ENCODE results near the gene KCNK5.

KCNK5 gene

DNA sequence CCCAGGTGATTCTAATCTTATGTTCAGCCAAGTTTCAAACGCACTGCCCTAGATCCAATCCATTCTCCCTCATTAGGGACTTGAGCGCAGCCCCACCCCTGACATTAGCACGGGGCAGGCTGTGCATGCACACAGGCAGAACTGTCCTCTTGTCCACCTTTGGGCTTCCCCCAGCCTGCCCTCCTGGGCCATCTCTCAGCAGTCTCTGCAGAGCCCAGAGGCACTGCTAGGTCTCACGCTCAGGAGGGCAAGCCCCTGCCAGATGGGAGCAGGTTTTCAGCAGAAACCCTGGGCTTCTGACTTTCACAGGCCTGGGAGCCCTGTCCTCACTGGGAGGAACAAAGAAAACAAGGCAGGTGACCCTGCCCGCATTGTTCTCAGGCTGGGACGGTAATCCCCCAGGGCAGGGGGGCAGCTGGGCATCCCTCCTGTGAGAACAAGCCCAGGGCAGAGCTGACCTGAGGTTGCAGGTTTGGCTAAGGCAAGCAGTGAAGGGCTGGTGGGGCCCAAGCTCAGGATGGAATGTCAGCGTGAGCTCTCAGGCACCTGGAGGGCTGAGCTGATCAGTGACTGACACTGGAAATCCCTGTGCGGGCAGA lies 24.5 kb downstream of the KCNK5 start:
- no peaks in the 10 kb centered on the region for H3K9me3 Mint-ChIP-seq
- H3K4me1 Mint-ChIP-seq, result peaks cover 8% of the 10 kb centered on the region
- DNase-seq, result no peak
- H3K27ac Mint-ChIP-seq, result no peak overlapping the region
- H3K4me3 Mint-ChIP-seq, result no peak overlapping the region
- H3K27me3 Mint-ChIP-seq, result no peaks in the 10 kb centered on the region
- H3K36me3 Mint-ChIP-seq, result no peaks in the 10 kb centered on the region
- CTCF ChIA-PET, result interaction anchor here (1.2 kb wide), 1 partner anchor 14 kb away, joined by 3 read pairs; no protein-coding TSS in a partner anchor

DNA sequence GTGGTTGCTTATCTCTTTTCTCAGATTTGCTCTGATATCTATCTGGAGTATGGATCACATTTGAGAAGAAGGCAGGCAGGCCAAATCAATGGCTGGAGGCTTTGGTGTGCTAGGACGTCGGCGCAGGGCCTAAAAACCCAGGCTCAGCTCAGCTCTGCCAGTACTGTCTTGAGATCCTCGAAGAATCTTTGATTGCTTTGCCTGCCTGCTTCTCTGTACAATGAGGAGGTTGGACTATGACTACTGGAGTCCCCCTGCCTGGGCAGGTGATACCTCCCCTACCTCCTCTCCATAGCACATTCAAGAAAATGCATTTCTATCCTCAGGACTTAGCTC lies 25.1 kb downstream of the KCNK5 start:
- no peak overlapping the region for H3K27ac Mint-ChIP-seq
- peaks cover 3% of the 10 kb centered on the region for H3K4me1 Mint-ChIP-seq
- CTCF ChIA-PET, result interaction anchor here (0.8 kb wide), 1 partner anchor 10 kb away, joined by 3 read pairs; no protein-coding TSS in a partner anchor
- no peaks in the 10 kb centered on the region for H3K27me3 Mint-ChIP-seq
- H3K36me3 Mint-ChIP-seq, result no peaks in the 10 kb centered on the region
- no peak for DNase-seq
- H3K4me3 Mint-ChIP-seq, result no peak overlapping the region
- no peaks in the 10 kb centered on the region for H3K9me3 Mint-ChIP-seq

DNA sequence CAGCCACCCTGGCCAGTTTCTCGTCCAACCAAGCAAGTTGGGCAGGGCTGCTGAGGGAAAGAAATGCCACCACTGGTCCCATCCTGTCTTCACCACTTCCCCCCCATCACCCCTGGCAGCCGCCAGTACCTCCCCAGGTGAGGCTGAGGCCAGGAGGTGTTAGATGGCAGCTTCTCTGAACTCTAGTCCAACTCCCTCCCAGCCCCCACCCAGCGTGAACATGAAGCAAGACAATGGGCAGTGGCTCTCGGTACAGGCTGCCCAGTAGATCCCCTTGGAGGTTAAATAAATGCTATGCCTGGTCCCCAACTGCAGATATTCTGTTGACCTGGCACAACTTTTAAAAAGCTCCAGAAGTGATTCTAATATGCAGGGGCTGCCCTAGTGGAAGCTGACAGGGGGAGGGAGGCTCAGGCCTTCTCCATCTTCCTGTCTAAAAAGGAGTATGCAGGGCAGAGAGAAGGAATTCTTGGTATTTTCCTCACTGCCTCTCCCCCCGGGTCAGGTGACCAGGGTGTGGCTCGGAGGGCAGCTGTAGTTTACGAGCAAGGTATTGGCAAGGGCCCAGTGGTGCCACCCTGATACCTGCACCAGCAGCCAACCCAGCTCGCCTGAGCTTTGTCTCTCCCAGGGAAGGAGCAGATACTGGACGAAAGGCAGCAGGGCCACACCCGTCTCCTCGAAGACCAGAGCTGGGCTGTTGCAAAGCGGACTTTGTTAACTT lies 25.7 kb downstream of the KCNK5 start:
- H3K27ac Mint-ChIP-seq, result no peak overlapping the region

DNA sequence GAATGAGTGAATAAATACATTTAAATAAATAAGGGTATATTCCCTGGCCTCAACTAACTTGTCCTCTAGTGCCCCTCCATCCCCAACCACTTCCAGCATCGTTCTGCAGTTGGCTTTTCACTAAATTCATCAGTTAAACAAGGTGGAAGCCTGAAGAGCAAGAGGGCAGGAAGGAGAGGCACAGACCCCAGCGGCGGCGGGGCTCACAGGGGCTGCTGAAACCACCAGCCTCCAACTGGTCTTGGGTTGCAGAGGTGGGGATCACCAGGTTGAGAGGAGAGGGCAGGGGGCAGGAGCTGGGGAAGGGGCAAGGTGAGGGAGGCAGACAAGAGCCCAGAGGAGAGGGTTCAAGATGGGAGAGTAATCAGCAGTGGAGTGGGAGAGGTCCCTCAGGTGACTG lies 27.1 kb downstream of the KCNK5 start:
- Mint-ChIP-seq H3K27ac (peak overlapping the region; percentile 49), H3K36me3 (no peaks in the 10 kb centered on the region), H3K4me1 (peaks cover 3% of the 10 kb centered on the region), H3K27me3 (no peaks in the 10 kb centered on the region), H3K9me3 (no peaks in the 10 kb centered on the region), H3K4me3 (no peak overlapping the region)
- DNase-seq, result no peak
- CTCF ChIA-PET, result interaction anchor here (0.9 to 1.3 kb wide), 2 partner anchors 37 to 101 kb away, joined by 3 read pairs; no protein-coding TSS in a partner anchor

More for the DNA sequence above, 25.7 kb downstream of the KCNK5 start:
- CTCF ChIA-PET, result interaction anchor here (0.8 kb wide), 1 partner anchor 10 kb away, joined by 3 read pairs; no protein-coding TSS in a partner anchor
- H3K4me3 Mint-ChIP-seq, result no peak overlapping the region
- DNase-seq, result no peak
- peaks cover 3% of the 10 kb centered on the region for H3K4me1 Mint-ChIP-seq
- no peaks in the 10 kb centered on the region for H3K36me3 Mint-ChIP-seq
- H3K27me3 Mint-ChIP-seq, result no peaks in the 10 kb centered on the region
- no peaks in the 10 kb centered on the region for H3K9me3 Mint-ChIP-seq

DNA sequence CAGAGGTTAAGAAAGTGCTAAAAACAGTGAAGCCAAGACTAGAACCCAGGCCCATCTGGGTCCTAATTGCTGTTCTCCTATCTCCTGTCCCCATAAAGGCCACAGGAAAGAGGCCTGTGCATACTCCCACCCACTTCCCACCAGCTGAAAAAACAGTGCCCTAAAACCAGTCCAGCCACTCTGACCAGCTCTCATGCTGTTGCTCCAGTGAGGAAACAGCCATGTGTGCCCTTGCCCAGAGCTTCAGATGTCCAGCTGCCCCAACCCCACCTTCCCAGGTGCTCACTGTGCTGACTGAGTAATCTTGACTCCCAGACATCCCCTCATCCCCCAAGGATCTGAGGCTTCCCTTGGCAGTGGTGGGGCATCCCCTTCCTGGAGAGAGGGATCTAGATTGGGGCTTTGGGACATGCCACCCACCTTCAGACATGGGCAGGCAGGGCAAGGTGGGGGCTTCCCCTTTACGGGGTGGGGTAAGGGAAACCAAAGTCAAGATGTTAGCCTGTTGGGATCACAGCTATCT lies 28.7 kb downstream of the KCNK5 start:
- Mint-ChIP-seq H3K9me3 (no peaks in the 10 kb centered on the region), H3K27ac (no peak overlapping the region), H3K4me1 (no peaks in the 10 kb centered on the region), H3K36me3 (no peaks in the 10 kb centered on the region), H3K27me3 (no peaks in the 10 kb centered on the region), H3K4me3 (no peak overlapping the region)
- no peak for DNase-seq
- CTCF ChIA-PET, result interaction anchor here (0.8 kb wide), 1 partner anchor 9 kb away, joined by 3 read pairs; no protein-coding TSS in a partner anchor

DNA sequence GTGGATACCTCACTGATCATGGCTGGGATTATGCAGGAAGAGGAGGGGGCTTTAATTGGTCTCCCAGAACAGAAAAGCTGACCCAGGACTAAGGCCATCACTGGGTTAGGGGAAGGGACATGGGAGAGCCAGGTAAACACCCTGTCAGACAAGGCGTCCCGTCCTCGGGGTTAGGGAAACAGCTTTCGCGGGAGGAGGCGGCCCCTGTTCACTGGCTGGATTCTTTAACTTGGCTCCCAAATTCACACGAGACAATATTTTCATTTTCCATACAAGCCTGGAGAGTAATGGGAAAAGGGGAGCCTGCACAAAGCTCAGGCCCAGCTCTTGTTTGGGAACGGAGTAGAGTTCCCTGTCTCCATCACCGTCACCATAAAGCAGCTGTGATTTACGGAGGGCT lies 29.3 kb downstream of the KCNK5 start:
- CTCF ChIA-PET, result interaction anchor here (0.8 kb wide), 1 partner anchor 9 kb away, joined by 3 read pairs; no protein-coding TSS in a partner anchor
- no peak overlapping the region for H3K27ac Mint-ChIP-seq
- H3K4me3 Mint-ChIP-seq, result no peak overlapping the region
- no peaks in the 10 kb centered on the region for H3K27me3 Mint-ChIP-seq
- H3K4me1 Mint-ChIP-seq, result no peaks in the 10 kb centered on the region
- peaks cover 3% of the 10 kb centered on the region for H3K36me3 Mint-ChIP-seq
- no peak for DNase-seq
- no peaks in the 10 kb centered on the region for H3K9me3 Mint-ChIP-seq

DNA sequence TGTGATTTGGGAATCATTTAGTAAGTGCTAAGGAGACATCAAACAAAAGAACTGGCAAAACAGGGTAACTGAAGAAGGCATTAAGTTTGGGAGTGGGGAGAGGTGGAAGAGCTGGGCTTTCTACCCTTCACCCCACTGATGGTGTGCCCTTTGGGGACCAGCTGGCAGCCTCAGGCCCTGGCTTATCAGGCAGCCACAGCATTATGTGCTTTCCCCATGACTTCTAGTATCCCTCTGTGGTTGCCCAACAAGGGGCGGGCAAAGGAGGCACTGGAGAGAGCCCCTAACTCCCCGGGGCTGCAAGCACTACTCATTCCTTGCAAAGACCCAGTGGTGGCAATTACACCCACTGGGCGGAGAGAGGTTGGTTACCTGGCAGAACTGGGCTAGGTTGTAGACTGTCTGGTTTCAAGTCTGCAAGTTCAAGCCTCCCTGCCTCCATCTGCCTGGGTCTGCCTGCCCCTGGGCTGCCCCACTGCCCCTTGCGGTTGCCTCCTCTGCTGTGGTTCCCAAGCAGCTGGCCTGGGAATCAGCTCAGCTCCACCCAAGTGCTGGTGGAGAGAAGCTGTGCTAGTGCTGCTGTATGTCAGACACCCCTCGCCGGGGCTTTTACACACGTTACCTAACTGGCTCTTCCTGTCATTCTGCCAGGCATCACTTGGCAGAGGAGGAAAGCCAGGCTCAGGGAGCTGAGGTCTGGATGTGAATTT lies 29.9 kb downstream of the KCNK5 start:
- CTCF ChIA-PET, result interaction anchor here (0.8 kb wide), 1 partner anchor 8 kb away, joined by 3 read pairs; no protein-coding TSS in a partner anchor
- no peak overlapping the region for H3K27ac Mint-ChIP-seq
- DNase-seq, result no peak
- H3K4me1 Mint-ChIP-seq, result no peaks in the 10 kb centered on the region
- H3K4me3 Mint-ChIP-seq, result no peak overlapping the region
- no peaks in the 10 kb centered on the region for H3K27me3 Mint-ChIP-seq
- H3K9me3 Mint-ChIP-seq, result no peaks in the 10 kb centered on the region
- peaks cover 8% of the 10 kb centered on the region for H3K36me3 Mint-ChIP-seq

DNA sequence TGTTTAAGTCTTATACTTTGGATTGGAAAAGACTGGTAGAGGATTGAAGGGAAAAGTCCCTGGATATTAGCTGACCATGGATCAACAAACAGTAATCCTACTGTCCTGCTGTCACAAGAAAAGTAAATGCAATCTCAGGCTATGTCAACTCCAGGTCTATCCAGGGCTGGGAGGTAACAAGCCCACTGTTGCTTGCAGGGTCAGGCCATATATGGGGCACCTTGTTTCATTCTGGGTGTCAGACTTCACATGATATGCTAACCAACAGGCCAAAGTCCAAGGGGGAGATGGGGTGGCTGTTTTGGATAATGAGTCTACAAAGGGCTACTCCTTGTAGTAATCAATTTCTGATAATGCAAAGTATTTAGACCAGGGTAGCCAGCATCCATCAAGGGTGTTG lies 30.7 kb downstream of the KCNK5 start:
- no peaks in the 10 kb centered on the region for H3K9me3 Mint-ChIP-seq
- CTCF ChIA-PET, result interaction anchor here (1.6 kb wide), 1 partner anchor 111 kb away, joined by 4 read pairs; no protein-coding TSS in a partner anchor

DNA sequence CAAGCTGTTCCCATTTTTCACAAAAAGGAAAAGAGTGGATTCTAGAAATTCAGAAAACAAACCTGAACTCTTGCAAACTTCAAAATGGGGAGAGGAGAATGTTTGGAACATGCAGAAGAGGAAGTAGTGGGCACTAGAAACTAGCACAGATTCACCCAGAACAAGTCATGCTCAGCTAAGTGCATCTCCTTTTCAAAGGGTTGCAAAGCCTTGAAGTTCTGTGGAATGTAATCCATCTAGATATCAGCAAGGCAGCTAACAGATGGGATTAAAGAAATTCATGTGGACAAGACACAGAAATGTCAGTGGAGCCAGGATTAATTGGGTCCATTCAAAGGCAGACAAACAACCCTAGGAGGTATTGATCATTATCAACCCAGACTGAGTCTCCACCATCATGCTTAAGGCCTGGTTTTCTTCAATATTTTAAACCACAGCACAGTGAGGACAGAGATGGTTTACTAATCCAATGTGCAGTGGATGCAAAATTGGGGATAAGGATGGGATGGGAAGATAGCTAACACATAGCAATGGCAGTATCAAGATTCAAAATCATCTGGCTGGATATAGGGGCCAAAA lies 31.3 kb downstream of the KCNK5 start:
- Mint-ChIP-seq H3K9me3 (no peaks in the 10 kb centered on the region), H3K36me3 (peaks cover 12% of the 10 kb centered on the region), H3K4me3 (no peak overlapping the region), H3K4me1 (no peaks in the 10 kb centered on the region), H3K27ac (peak overlapping the region; percentile 71), H3K27me3 (no peaks in the 10 kb centered on the region)
- CTCF ChIA-PET, result interaction anchor here (0.7 to 1.6 kb wide), 2 partner anchors 105 to 111 kb away, joined by 3 to 4 read pairs; no protein-coding TSS in a partner anchor
- no peak for DNase-seq

More for the DNA sequence above, 30.7 kb downstream of the KCNK5 start:
- Mint-ChIP-seq H3K4me3 (no peak overlapping the region), H3K36me3 (peaks cover 12% of the 10 kb centered on the region), H3K27me3 (no peaks in the 10 kb centered on the region), H3K27ac (no peak overlapping the region), H3K4me1 (no peaks in the 10 kb centered on the region)
- DNase-seq, result no peak

DNA sequence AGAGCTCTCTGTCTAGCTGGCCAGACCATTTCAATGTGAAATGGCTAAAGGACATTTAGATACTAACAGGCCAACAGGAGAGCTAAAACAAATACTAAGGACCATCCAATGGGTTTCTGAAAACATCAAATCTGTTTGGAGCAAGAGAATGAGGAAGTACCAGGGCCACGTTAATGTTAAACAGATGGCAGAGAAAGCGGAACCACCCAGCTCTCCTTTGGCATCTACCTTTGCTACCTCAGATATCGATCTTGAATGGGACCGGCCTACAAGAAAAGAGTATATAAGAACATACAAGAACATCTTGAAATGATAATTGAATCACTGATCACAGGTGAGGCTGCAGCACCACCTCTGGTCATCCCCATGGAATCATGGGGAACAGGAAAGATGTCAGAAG lies 31.8 kb downstream of the KCNK5 start:
- Mint-ChIP-seq H3K9me3 (no peaks in the 10 kb centered on the region), H3K27ac (peak overlapping the region; percentile 71), H3K36me3 (peaks cover 12% of the 10 kb centered on the region), H3K4me1 (no peaks in the 10 kb centered on the region), H3K27me3 (no peaks in the 10 kb centered on the region), H3K4me3 (no peak overlapping the region)
- no peak for DNase-seq
- CTCF ChIA-PET, result interaction anchor here (0.7 to 1.6 kb wide), 3 partner anchors 31 to 112 kb away, joined by 3 to 5 read pairs (median 4); no protein-coding TSS in a partner anchor

DNA sequence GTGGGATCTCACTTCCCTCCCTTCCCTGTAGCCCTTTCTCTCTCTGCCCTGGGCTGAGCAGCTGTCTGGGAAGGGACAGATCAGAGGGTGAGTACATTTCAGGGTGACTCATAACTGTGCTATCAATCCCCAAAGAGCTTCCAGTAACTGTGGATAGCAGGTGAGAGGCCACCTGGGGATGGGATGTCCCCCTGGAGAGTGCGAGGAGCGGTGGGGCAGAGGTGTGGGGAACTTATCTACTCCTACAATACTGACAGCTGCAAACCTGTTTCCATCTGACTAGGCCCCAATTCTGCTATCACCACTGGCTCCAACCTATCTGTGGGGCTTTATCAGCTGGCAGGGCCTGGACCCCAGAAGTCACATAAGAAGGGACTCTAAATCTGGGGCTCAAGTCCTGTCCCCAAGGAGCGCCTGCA lies 32.6 kb downstream of the KCNK5 start:
- H3K9me3 Mint-ChIP-seq, result no peaks in the 10 kb centered on the region
- no peak overlapping the region for H3K4me3 Mint-ChIP-seq
- peaks cover 12% of the 10 kb centered on the region for H3K36me3 Mint-ChIP-seq
- no peak overlapping the region for H3K27ac Mint-ChIP-seq
- H3K4me1 Mint-ChIP-seq, result no peaks in the 10 kb centered on the region
- no peak for DNase-seq
- CTCF ChIA-PET, result interaction anchor here (1.1 kb wide), 1 partner anchor 30 kb away, joined by 5 read pairs; no protein-coding TSS in a partner anchor
- no peaks in the 10 kb centered on the region for H3K27me3 Mint-ChIP-seq

DNA sequence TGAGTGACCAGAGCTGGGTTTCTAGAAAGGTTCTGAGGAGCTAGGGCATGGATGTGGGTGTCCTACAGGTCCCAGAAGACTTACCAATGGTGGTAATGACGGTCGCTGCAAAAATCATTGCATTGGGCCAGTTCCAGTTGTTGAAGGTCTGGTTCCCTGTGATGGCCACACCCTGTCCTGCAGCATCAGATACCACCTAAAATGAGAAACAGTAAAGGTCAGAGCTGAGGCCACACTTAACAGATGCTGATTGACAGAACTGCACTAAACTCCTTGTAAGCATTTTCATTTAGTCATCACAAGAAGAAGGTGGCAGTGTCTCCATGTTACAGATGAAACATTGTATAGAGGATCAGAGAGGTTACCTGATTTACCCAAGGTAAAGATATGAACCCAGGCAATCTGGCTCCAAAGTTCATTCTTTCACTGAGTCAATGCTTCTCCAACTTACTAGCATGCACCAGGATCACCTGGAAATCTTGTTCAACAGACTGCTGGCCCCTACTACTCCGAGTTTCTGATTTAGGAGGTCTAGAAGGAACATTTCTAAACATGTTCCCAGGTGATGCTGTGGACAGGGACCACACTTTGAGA lies 33.4 kb downstream of the KCNK5 start:
- H3K36me3 Mint-ChIP-seq, result peaks cover 15% of the 10 kb centered on the region
- DNase-seq, result no peak
- CTCF ChIA-PET, result no interaction called here

DNA sequence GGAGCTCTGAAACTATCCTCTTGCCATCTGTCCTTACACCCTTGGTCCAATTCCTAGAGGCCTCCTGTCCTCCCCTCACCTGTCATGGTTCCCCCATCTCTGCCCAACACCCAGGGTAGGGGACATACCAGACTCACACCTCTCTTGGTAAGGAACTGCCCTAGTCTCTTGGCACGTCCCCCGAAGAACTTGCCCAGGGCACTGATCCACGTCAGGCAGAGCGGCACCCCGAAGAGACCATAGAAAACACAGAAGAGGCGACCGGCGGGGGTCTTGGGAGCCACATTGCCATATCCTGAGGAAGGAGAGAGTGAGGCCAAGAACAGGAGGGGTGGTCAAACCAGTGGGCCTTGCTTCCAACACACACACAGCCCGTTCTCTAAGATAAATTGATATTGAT lies 34.8 kb downstream of the KCNK5 start:
- Mint-ChIP-seq H3K4me1 (peaks cover 4% of the 10 kb centered on the region), H3K27me3 (no peaks in the 10 kb centered on the region), H3K36me3 (peaks cover 15% of the 10 kb centered on the region), H3K4me3 (no peak overlapping the region), H3K27ac (no peak overlapping the region), H3K9me3 (no peaks in the 10 kb centered on the region)
- no peak for DNase-seq
- CTCF ChIA-PET, result interaction anchor here (0.6 kb wide), 2 partner anchors 89 to 112 kb away, joined by 3 read pairs; no protein-coding TSS in a partner anchor

More for the DNA sequence above, 33.4 kb downstream of the KCNK5 start:
- no peak overlapping the region for H3K4me3 Mint-ChIP-seq
- no peaks in the 10 kb centered on the region for H3K4me1 Mint-ChIP-seq
- no peak overlapping the region for H3K27ac Mint-ChIP-seq
- H3K27me3 Mint-ChIP-seq, result no peaks in the 10 kb centered on the region
- H3K9me3 Mint-ChIP-seq, result no peaks in the 10 kb centered on the region
